SHP77 treated with DMSO at 0.1 percent for 48 hours (cell line): ENCODE data around the gene OSTF1.

Experiments used
- DNase-seq: peaks from one replicate; lab custom pipeline; 2025; lab: John Stamatoyannopoulos, UW

OSTF1 gene

DNA sequence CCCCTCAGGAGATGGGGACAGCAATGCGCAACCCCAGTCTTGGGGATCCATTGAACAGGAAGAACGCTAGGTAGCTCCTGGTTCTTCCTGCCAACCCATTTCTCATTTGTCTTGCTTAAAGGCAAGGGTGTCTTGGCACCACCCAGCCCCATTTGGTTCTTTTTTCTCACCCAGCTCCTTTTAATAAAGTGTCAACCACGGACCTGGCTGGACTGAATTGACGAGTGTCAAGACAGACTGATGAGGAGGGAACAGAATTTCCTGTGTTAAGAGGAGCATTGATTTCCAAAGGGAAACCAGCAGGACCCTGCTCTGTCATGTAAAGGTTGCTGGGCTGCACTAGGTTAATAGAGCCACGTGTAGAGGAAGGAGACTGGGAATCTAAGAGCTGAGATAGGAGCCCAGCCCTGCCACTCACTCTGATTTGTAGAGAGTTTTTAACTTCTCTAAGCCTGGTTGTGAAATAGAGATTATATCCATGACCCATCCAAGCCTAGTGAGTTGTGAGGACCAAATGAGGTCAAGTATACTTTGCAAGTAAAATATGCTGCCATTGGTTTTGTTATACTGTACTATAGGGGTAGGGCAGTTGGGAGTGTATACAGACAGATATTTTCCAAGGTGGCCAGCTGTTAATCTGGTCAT, 33.7 kb downstream of the OSTF1 start:
- no peak for DNase-seq

DNA sequence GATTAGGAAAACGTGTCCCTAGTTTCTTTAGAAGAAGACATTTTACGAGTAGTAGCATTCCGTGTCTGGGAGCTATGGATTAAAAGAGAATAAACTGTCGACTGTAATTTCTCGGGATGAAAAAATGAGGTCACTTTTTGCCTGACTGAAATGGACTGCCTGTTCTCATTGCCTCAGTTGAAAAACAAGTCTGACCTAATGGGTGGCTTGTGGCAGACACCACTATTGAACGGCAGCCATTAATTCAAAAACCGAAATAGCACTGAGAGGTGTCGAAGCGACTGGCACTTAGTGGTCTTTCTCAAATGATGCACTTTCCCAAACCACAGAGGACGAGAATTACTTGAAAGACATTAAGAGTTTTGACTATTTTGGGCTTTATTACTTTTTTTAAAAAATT, 35.4 kb downstream of the OSTF1 start:
- DNase-seq: no peak

DNA sequence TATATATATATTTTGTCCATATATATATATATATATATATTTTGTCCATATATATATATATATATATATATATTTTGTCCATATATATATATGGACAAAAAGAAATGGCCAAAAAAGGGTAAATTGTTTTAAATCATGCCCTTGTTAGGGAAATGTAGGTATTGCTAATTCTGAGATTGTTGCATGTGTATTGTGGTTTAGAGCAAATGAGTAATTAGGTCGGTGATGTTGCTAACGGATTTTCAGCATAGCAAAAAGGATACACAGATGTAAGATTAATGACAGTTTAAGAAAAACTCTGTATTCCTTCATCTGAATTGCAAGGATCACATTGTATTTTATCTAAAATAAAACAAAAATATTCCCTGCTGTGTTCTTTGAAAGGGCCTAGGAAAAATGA, 40.2 kb downstream of the OSTF1 start:
- no peak for DNase-seq

GRCh38 chr9:75130172-75130571, 41.9 kb downstream of the OSTF1 start:
- DNase-seq: no peak

DNA sequence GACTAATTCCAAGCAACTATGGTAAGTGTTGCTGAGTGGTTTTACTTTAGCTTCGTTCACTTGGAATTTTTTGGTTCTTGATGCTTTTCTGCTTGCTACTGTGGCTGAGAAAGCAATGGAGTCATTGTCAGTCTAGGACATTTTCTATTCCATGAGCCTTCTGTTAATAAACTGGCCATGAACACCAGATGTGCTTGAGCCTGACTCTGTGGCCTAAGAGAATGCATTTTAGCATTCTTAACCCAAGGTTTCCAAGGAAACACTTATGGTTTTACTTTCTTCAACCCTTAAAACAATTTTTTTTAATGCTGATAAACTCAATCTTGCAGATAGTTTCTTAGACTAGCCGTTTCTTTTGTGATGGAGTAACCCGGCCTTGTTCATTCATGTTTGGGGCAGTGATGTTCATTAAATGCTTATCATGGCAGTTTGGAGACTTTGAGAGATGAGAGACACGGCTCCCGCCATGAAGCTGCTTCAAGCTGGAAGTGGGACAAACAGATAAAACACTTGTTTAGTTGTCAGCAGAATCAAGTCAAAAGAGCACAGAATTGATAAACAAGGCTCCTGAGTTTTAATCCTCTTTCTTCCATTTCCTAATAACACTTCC, 42.4 kb downstream of the OSTF1 start:
- no peak for DNase-seq

GRCh38 chr9:75131700-75132099, 43.4 kb downstream of the OSTF1 start:
- no peak for DNase-seq

DNA sequence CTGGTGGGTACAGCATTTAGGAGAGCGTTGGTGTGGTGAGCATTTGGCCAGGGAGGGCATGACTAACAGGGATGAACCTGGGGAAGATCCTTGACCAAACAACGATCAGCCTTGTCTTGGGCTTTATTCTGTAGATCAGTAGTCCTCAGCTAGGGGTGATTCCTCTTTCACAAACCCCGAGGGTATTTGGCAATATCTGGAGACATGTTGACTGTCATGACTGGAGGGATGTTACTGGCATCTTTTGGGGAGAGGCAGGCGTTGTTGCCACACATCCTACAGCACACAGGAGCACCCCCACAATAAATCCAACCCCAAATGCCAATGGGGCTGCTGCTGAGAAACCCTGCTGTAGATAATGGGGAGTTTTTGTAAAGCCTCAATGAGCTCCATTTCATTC, 43.9 kb downstream of the OSTF1 start:
- DNase-seq: no peak

GRCh38 chr9:75133396-75133795, 45.1 kb downstream of the OSTF1 start:
- no peak for DNase-seq

GRCh38 chr9:75134495-75134894, 46.2 kb downstream of the OSTF1 start:
- DNase-seq: no peak

GRCh38 chr9:75138260-75139040, 50.1 kb downstream of the OSTF1 start:
- no peak for DNase-seq

GRCh38 chr9:75139201-75139600, 50.9 kb downstream of the OSTF1 start:
- no peak for DNase-seq

- no peak for DNase-seq
Measured at GRCh38 chr9:75140261-75140660, 51.9 kb downstream of the OSTF1 start.

- DNase-seq: no peak
Measured at GRCh38 chr9:75142202-75142601, 53.9 kb downstream of the OSTF1 start.

DNA sequence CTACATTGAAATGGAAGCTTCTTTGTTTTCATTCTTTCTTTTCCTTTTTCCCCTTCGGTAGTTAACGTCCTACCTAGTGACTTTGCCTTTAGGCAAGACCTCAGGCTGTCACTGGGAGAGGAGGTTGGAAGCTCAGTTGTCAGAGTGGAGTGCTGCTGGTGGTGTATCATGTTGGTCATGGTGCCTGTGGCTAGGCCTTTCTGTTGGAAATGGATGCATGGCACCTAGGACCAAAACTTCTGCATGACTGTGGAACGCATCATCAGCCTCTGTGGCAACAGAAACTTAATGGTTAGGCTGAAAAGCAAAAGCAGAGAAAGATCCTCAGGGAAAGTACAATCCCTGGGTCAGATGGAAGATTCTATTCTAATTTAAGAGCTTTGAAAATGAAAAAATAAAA, 57.9 kb downstream of the OSTF1 start:
- DNase-seq: no peak

- DNase-seq: no peak
Measured at GRCh38 chr9:75147638-75148037, 59.3 kb downstream of the OSTF1 start.

DNA sequence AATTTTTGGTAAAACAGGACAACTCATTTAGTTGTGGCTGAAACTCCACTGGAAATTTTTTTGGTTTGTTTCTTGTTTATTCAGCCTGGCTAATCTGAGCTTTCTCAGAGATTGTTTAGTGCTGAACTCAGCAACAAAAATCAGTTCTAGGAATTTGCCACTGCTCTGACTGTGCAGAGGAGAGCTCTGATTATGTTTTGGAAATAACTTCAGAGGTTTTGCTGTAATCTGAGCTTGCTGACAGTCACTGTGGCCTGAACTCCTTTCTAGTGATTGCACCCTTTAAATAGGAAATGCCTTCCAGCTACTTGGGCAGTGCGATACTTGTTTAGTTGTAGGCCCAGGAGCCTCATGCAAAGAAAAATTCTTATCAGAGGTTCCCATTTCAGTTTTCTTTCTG, 60.2 kb downstream of the OSTF1 start:
- DNase-seq: no peak

DNA sequence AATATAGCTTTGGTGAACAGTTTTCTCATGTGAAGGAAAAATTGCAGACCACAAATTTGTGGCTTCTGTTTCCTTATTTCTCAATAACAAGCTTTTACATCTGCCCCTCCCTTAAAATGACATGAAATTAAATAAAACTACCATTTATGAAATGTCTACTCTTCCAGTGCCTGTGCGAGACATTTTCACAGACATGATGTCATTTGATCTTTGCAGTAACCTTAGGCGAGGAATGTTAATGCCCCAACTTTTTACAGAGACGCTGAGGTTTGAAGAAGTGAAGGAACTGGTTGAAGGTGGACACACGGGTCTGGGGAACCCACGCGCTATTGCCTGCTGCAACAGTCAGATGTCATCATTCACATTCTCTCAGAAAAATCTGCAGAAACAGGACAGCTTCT, 61.5 kb downstream of the OSTF1 start:
- no peak for DNase-seq

GRCh38 chr9:75150512-75150911, 62.2 kb downstream of the OSTF1 start:
- DNase-seq: no peak

DNA sequence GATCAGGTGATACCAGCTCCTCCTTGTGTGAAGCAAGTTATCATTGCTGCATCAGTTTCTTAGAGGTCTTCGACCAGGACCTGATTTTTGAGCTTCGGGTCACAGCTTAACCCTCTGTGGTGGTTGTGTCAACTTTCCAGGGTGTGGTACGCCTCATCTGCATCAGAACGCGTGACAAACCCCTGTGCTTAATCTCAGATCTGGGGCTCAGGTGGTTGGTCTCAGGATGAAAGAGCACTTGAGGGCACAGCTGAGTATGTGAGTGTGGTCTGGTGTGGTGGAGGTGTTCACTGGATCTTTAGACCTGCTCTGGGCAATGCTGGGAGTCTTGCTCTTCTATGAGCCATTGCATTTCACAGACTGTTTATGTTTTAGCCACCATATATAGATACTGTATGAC, 64.1 kb downstream of the OSTF1 start:
- DNase-seq: no peak

GRCh38 chr9:75156858-75157257, 68.5 kb downstream of the OSTF1 start:
- no peak for DNase-seq

DNA sequence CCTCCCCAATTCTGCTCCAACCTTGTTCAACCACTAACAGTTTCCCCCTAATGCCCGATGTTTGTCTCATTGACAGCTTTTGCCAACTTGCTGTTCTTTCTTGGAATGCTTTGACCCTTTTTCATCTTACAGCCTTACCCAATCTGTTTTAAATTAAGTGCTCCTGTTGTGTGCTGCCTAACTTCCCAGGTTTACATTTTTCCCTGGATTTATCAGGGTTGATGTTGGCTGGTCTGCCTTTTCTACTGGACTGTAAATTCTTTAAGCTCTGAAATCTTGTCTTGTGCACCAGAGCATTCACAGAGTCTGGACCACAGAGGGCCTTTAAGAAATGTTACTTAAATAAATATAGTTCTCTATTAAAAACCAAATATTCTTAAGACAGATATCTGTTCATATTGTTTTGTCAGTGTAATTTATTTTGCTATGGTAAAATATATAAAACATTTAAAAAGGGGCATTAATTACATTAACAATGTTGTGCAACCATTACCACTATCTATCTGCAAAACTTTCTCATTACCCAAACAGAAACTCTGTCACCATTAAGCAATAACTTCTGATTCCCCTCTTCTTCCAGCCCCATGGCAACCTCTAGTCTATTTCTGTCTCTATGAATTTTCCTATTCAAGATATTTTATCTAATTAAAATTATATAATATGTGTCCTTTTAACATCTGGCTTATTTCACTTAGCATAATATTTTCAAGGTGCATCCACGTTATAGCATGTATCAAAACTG, 73.0 kb downstream of the OSTF1 start:
- DNase-seq: no peak

DNA sequence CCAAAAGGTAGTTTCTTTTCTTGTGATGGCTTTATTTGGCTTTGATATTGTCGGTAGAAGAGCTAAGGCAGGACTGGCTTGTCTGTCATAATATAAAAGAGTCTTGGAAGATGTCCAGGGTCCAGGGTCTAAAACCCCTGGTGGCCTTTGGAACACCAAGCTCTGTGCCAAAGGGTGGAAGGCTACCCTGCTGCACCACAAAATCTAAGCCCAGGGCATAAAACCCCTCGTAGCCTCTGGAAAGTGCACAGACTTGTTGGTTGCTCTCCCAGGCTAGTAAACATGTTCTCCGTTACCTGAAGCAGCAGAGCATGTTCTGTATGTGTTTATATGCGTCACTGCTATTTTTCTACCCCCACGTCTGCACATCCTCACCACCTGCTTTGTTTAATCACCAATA, 75.5 kb downstream of the OSTF1 start:
- no peak for DNase-seq

GRCh38 chr9:75164573-75164972, 76.3 kb downstream of the OSTF1 start:
- DNase-seq: no peak
